ENCODE measurements around the gene LCP1. TPM values are rescaled to one million over a fixed set of nuclear protein-coding genes. Genes with fewer than 3 reads are reported as not detected.

The LCP1 gene
- total RNA-seq, 1 donor from 2014 or later, result not detected

- no peak for DNase-seq (ENCODE audit: low read depth in 2 of 2)
These were observed 54.5 kb downstream of the LCP1 start for GRCh38 chr13:46127358-46128023.

GRCh38 chr13:46126552-46127357 is 55.2 kb downstream of the LCP1 start:
- DNase-seq (ENCODE audit: low read depth in 2 of 2), result peak; percentile 65 to 84

DNA sequence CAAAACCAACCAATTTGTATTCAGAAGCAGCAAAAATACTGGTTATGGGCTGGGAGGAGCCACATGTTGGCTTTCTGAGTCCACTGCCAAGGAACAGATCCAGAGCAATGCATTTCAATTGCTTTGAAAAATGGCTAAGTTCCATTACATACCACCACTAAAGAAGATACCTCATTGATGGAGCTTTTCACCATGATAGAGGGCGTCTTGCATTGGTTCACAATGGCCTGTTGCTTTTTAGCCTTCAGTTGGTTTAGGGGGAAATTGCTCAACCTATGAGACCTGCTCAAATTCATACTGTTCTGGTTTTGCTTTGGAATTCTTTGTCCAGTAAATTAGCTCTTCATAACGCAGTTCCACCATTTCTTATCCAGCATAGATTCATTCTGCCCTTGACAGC is 55.9 kb downstream of the LCP1 start:
- peak in 1 of 2 donors; percentile 13 for DNase-seq (ENCODE audit: low read depth in 2 of 2)

DNA sequence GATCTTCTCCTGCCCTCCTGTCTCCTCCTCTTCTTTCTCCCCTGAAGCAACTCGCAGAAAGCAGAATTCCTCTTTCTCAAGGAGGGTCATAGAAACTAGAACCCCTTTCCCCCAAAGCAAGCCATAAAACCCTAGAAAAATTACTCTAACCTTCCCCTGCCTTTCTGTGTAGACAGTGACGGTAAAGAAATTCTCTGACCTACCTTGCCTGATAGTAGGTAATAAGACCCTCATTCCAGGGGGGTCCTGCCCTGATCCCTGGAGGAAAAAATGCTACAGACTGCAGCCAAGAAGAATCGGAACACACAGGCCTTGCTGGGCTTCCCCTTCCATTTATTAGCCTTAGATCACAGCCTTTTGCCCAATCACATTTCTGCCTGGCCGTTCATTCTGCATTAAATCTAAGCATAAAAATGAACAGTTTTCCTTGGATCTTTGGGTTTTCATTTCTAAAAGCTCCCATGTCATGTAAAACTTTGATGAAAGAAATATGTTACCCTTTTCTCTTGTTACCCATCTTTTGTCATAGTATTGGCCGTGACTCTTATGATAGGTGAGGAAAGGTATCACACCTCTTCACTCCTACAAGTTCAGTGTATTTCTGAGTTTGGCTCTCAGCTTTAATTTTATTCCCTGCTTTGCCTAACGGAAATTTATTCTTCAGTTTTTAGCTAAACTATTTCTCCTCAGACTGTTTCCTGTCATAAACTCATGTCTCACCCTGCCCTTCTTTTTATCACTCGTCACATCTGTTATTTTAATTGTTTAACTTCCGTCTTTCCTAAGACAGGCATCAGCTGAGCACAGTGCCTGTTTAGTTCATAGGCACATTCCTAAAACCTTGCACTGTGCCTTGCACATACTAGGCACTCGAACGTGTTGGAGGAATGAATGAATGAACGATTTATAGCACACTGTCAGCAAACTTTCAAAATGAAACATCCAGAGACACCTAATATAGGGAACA is 56.7 kb downstream of the LCP1 start:
- DNase-seq (ENCODE audit: low read depth in 2 of 2), result peak in 1 of 2 donors; percentile 77

- no peak for DNase-seq (ENCODE audit: low read depth in 2 of 2)
These were observed 57.4 kb downstream of the LCP1 start for GRCh38 chr13:46124531-46124966.

DNA sequence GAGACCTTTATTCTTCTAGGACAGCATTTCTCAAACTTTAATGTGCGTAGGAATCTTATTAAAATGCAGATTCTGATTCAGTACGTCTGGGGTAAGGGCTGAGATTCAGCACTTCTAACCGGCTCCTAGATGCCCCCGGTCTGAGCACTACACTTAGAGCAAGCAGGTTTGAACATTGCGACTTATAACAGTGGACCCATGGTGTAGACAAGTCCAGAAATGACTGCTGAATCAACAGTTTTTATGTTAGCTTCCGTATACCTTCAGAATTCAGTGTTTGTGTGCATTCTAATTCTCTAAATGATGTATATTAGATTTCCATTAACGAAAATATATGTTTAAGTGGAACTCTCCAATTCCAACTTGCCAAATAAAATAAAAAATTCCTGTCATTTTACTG is 59.7 kb downstream of the LCP1 start:
- no peak for DNase-seq (ENCODE audit: low read depth in 2 of 2)

GRCh38 chr13:46121597-46122163 is 60.3 kb downstream of the LCP1 start:
- DNase-seq (ENCODE audit: low read depth in 2 of 2), result no peak

DNA sequence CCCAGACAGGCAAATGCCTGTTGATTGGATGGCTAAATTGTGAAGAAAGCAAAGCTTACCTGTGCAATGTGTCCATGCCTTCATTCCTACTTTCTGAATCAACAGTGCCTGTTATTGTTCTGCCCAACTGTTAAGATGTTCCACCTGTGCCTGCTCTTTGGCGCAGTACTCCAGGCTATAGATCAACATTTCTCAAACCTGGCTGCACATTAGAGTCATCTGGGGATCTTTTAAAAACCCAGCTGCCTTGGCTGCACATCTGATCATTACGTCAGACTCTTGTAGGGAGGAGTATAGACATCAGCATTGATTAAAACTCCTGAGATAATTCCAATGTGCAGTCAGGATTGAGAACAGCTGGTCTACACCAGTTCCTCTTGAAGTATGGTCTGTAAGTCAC is 60.9 kb downstream of the LCP1 start:
- DNase-seq (ENCODE audit: low read depth in 2 of 2), result no peak

DNA sequence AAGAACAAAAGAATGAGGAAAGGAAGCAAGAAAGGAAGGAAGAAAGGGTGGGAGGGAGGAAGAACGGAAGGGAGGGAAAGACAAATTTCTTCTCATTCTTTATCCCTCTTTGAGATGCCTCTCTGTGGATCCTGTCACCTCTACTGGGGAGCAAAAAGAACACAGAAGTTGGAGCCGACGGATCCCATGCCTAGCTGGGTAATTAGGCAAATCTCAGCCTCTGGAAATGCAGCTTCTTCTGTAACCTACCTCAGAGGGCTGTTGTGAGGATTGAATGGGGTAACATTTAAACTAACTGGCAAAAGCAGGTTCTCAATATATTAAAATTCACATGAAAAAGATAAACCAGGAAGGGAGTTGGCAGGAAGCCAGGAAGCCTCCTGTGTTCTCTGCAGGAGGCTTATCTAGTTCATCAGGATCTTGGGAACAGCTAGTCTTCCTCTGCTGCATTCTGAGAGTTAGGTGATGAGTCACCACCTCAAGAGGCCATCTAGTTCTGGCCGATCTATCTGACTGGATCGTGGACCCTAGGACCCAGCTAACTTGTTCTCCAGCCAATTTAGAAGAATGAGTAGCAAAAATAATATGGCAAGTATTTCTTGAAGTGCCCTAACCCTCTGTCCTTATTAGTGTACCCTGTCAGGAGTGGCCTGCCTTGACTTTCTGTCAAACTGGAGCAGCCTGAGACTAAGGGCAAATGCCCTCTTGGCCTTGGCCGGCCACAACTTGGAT is 61.9 kb downstream of the LCP1 start:
- DNase-seq (ENCODE audit: low read depth in 2 of 2), result peak; percentile 46 to 91

- peak in 1 of 2 donors; percentile 16 for DNase-seq (ENCODE audit: low read depth in 2 of 2)
These were observed 65.1 kb downstream of the LCP1 start for GRCh38 chr13:46116653-46117502.

GRCh38 chr13:46114613-46115012 is 67.4 kb downstream of the LCP1 start:
- DNase-seq (ENCODE audit: low read depth in 2 of 2), result no peak

DNA sequence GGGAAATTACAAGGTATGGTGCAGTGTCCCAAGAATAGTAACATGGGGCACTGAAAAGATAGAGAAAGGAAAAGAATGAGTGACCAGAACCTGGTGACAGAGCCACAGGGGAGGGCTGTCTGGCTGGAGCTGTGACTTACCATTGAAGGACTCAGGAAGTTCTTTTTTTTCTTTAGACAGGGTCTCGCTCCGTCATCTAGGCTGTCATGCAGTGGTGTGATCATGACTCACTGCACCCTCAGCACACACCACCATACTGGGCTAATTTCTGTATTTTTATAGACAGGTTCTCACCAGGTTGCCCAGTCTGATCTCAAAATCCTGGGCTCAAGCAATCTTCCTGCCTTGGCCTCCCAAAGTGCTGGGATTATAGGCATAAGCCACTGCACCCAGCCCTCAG is 68.4 kb downstream of the LCP1 start:
- DNase-seq (ENCODE audit: low read depth in 2 of 2), result peak; percentile 48 to 90

GRCh38 chr13:46111151-46111550 is 70.8 kb downstream of the LCP1 start:
- DNase-seq (ENCODE audit: low read depth in 2 of 2), result no peak

- DNase-seq (ENCODE audit: low read depth in 2 of 2), result no peak
These were observed 72.5 kb downstream of the LCP1 start for GRCh38 chr13:46109451-46109850.

DNA sequence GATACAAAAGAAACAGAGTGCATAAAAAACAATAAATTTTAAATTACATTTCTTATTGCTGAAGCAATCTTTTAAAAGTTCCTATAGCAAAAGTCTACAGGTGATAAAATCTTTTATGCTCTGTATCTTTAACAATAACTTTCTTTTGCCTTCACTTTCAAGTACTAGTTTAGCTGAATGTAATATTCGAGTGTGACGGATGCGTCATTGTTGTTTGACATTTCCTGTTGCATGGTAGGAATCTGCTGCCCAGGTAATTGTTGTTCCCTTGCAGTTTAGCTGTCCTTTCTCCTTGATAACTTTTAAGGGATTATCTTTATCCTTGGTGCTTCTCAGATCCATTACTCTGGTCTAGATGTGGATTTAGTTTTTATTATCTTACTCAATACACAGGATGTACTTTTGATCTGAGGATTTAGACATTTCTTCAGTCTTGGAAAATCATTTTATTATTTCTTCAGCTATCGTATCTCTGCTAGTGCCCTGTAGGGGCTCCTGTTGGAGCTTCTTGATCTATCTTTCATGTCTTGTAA is 75.1 kb downstream of the LCP1 start:
- DNase-seq (ENCODE audit: low read depth in 2 of 2), result peak; percentile 30 to 51

GRCh38 chr13:46104868-46105267 is 77.1 kb downstream of the LCP1 start, which contains the start of gene CPB2:
Gene CPB2, minus strand, starts transcription at chr13:46105033. Its CDS starts 24 bp downstream, at chr13:46105009.
- DNase-seq (ENCODE audit: low read depth in 2 of 2), result no peak

DNA sequence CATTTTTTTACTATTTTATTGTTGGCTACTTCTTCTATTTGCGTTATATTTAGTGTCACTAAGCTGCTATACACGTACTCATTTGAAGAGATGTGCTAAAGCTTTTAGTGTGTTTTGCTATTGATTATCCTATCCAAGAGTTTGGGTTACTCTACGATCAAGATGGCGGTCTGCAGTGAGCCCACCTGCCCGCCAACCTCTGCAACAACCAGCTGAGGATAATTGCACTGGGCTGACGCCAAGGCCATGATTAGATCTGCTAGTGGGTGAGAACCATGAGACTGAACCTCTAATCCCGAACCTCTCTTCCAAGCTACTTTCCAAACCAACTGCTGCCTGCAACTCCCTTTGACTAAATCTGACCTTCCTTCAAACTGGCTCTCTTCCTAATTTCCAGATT is 78.9 kb downstream of the LCP1 start:
- no peak for DNase-seq (ENCODE audit: low read depth in 2 of 2)

- no peak for DNase-seq (ENCODE audit: low read depth in 2 of 2)
These were observed 79.7 kb downstream of the LCP1 start for GRCh38 chr13:46102255-46102605.

DNA sequence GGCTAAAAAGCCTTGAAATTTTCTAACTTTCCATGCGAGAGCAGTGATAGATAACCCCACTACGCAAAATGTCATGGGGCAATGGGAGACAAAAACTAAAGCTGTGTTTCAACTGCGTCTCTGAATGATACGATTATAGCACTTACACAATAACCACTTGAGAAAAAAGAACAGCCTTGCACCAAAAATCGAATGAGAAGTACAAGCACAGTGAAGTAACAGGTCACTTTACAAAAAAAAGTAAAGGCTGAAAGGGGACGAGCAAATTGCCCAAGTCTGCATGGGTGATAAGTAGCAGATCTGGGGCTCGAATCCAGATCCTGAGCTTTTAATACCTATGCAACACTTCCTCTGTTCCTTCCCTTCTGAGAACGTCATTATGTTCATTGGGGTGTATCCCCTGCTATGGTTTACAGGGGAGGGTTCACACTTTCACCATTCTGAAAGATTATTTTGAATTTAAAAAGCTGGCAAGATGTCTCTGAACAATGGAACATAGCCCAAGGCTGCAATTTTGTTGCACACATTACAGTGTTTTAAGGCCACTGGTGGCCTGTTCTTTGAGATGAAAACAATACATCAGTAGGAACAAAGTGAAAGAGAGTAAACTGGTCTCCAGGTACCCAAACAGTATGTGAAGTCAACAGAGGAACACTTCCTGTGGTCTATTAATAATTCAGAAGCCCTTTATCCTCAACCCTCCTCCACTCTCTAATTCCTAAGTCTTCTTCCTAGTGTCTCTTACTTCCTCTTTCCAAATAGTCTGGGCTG is 80.3 kb downstream of the LCP1 start:
- no peak for DNase-seq (ENCODE audit: low read depth in 2 of 2)
